Sigmoid colon (tissue), 3 donors: ENCODE results near the gene LAMA3.

Experiments used
- POLR2A ChIP-seq, 2 donors: fragments of 450-650 bp; IDR thresholded peaks; one replicate each; pipeline ENCODE4 v1.6.1; 2016; ENCODE audit warnings: antibody characterized with exemption in 2 of 2, mild to moderate bottlenecking in 2 of 2, moderate library complexity in 2 of 2
- TF ChIP-seq, protein P1 (sequence below), 4 experiments: fragments of 450-650 bp in 3 of 4; fragments of 200-600 bp in 1 of 4; IDR thresholded peaks; one replicate each; pipeline ENCODE4 v1.5.1; 2016 to 2019; ENCODE audit warnings: antibody characterized with exemption in 4 of 4, mild to moderate bottlenecking in 3 of 4, moderate library complexity in 2 of 4

DNA sequence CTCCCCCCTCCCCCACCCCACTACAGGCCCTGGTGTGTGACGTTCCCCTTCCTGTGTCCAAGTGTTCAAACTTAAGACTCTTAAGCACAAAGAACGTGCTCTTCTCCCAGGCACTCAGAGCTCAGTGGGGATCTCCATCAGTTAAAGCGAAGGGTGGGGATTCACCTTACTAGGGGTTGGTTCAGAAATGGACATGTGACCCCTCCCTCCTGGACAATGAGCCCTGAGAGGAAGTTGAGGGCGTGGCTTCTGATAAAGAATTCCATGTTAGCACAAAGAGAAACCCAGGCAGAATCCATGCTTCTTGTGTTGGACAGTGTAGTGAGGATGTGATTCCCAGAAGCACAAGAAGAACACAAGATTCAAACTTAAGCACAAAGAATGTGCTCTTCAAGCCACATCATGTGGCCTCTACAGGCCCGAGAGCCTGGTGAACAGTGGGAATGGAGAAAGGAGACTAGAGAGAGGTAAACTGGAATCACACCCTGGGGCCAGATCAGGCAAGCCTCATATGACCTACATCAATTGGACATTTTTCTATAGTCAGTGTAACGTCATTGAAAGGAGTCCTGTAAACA lies 247.2 kb downstream of the LAMA3 start:
- TF ChIP-seq, protein P1, sequence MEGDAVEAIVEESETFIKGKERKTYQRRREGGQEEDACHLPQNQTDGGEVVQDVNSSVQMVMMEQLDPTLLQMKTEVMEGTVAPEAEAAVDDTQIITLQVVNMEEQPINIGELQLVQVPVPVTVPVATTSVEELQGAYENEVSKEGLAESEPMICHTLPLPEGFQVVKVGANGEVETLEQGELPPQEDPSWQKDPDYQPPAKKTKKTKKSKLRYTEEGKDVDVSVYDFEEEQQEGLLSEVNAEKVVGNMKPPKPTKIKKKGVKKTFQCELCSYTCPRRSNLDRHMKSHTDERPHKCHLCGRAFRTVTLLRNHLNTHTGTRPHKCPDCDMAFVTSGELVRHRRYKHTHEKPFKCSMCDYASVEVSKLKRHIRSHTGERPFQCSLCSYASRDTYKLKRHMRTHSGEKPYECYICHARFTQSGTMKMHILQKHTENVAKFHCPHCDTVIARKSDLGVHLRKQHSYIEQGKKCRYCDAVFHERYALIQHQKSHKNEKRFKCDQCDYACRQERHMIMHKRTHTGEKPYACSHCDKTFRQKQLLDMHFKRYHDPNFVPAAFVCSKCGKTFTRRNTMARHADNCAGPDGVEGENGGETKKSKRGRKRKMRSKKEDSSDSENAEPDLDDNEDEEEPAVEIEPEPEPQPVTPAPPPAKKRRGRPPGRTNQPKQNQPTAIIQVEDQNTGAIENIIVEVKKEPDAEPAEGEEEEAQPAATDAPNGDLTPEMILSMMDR (IDR thresholded peaks at IDR 0.05), result no peak
- TF ChIP-seq POLR2A (IDR thresholded peaks at IDR 0.05), result no peak
